Stimulated activated CD4-positive, alpha-beta T cell treated with anti-CD3 and anti-CD28 coated beads, Interleukin-4, amount 100 ng/mL, for 4 hours (primary cell): ENCODE results near the gene CELF4.

Experiments used
- DNase-seq, 2 experiments: peaks; one replicate each; pipeline ENCODE4 v3.0.0-alpha.2; 2020

Gene CELF4

GRCh38 chr18:37521510-37522465, 43.8 kb downstream of the CELF4 start:
- DNase-seq, result no peak

- DNase-seq, result no peak
Observed at GRCh38 chr18:37520508-37520907, 45.1 kb downstream of the CELF4 start.

GRCh38 chr18:37519510-37520135, 46.0 kb downstream of the CELF4 start:
- DNase-seq, result no peak

GRCh38 chr18:37516361-37516853, 49.2 kb downstream of the CELF4 start:
- no peak for DNase-seq

GRCh38 chr18:37514953-37515352, 50.6 kb downstream of the CELF4 start:
- no peak for DNase-seq

GRCh38 chr18:37512400-37512799, 53.2 kb downstream of the CELF4 start:
- DNase-seq, result no peak

- DNase-seq, result no peak
Observed at GRCh38 chr18:37511721-37512298, 53.8 kb downstream of the CELF4 start.

- no peak for DNase-seq
Observed at GRCh38 chr18:37509600-37509999, 56.0 kb downstream of the CELF4 start.

- DNase-seq, result no peak
Observed at GRCh38 chr18:37508207-37508606, 57.4 kb downstream of the CELF4 start.

- DNase-seq, result no peak
Observed at GRCh38 chr18:37507239-37507638, 58.4 kb downstream of the CELF4 start.

GRCh38 chr18:37506001-37506400, 59.6 kb downstream of the CELF4 start:
- DNase-seq, result no peak

- no peak for DNase-seq
Observed at GRCh38 chr18:37505321-37505720, 60.3 kb downstream of the CELF4 start.

- no peak for DNase-seq
Observed at GRCh38 chr18:37502601-37503000, 63.0 kb downstream of the CELF4 start.

GRCh38 chr18:37502036-37502435, 63.6 kb downstream of the CELF4 start:
- DNase-seq, result no peak

- DNase-seq, result no peak
Observed at GRCh38 chr18:37501136-37501535, 64.5 kb downstream of the CELF4 start.

- DNase-seq, result no peak
Observed at GRCh38 chr18:37499913-37500312, 65.7 kb downstream of the CELF4 start.

GRCh38 chr18:37499044-37499443, 66.6 kb downstream of the CELF4 start:
- DNase-seq, result no peak

- no peak for DNase-seq
Observed at GRCh38 chr18:37497853-37498518, 67.6 kb downstream of the CELF4 start.

- no peak for DNase-seq
Observed at GRCh38 chr18:37496568-37496967, 69.0 kb downstream of the CELF4 start.

GRCh38 chr18:37495354-37495753, 70.2 kb downstream of the CELF4 start:
- DNase-seq, result no peak

GRCh38 chr18:37494406-37494805, 71.2 kb downstream of the CELF4 start:
- DNase-seq, result no peak

GRCh38 chr18:37493352-37493935, 72.2 kb downstream of the CELF4 start:
- no peak for DNase-seq

- DNase-seq, result no peak
Observed at GRCh38 chr18:37492952-37493351, 72.6 kb downstream of the CELF4 start.
